Erythroblast (primary cell): ENCODE measurements around the gene CDH22.

Source experiments
- GATA1 ChIP-seq: IDR thresholded peaks from 2 replicates; pipeline ENCODE4 v1.6.1; 2011; ENCODE audit warnings: low read depth, mild to moderate bottlenecking, control low read depth, low read length, moderate library complexity
- POLR2A ChIP-seq: IDR thresholded peaks from 2 replicates; pipeline ENCODE4 v1.6.1; 2011; ENCODE audit warnings: mild to moderate bottlenecking, low read length

DNA sequence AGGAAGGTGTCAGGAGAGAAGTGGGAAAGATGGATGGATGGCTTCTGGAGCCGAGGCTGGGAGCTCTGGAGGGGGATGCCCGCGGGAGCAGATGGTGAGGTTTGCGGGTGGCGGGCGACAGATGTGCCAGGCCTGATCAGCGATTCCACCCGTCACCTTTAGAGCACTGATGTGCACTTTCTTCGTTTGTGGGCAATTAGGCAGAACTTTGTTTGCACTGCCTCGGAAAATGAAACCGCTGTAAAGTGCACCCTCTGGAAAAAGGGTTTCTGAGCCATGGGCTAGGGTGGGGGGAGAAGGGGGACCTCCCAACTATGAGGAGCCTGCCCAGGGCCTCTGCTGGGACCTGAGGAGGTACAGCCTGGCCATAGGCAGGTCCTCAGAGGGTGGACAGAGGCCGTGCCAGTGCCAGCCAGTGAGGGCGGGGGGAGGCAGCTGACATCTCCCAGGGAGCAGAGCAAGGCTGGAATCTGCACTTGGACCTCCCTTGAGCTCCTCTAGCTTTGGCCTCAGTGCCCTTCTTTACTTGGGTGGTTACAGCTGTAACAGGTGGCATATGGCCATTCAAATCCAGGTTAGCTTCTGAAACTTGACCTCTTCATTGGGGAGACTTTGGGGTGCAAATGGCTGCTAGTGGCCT lies 131.4 kb downstream of the CDH22 start:
- TF ChIP-seq POLR2A (no peak), GATA1 (no peak)
